ENCODE results near the gene PSMG2. TPM values are rescaled to one million over a fixed set of nuclear protein-coding genes. Genes with fewer than 3 reads are reported as not detected.

Gene PSMG2, protein sequence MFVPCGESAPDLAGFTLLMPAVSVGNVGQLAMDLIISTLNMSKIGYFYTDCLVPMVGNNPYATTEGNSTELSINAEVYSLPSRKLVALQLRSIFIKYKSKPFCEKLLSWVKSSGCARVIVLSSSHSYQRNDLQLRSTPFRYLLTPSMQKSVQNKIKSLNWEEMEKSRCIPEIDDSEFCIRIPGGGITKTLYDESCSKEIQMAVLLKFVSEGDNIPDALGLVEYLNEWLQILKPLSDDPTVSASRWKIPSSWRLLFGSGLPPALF
- 42.6 TPM for total RNA-seq
- long read RNA-seq, transcript PSMG2-201 (7 exons, 1,686 nt) = major isoform, 42 of 50 reads
- long read RNA-seq, partial matches to known transcripts = 2 of 50 reads
- long read RNA-seq, other reads (novel, unspliced or antisense) = 3 of 50 reads

DNA sequence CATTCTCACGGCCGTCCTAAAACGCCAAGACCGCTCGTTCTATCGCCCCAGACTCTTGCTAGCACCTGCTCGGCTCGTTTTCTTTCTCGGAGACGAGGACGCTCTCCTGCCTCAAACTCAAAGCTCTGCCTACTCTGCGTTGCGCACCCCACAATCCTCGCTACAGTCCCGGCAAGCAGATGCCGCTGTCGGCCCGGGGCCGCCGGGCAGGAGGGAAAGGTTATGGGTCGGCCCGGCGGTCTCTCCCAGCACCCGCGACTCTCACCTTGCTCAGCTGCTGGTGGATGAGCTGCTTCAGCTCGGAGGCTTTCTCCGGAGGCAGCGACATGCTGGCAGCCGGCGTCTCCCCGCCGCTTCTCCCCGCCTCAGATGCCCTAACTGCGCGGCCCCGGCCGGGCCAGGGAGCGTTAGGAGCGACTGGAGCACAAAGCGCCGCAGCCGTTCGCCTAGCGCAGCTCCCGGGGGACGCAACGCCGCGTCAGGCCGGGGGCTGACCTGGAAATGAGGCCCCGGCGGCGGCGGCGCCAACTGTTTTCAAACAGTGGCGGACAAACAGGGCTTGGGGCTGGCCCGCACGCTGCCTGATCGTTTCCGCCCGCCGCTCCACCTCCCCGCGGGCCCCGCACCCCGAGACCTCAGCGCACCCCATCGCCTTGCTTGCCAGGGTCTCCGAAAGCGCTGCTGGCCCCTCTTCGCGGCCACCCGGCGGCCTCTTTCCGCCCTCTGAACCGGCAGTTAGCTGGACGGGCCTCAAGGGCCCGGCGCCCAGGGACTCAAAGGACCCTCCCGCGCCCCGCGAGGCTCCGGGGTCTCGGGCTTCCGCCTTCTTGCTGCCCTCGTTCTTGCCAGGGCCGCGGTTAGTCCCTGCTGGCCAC lies at the start of gene PSMG2, which contains the start of gene CEP76:
TSS of gene PSMG2 (plus strand) at position 822 of the 875 bp plus-strand sequence. CDS start 66 bp downstream, outside the sequence.
TSS of gene CEP76 (minus strand) at position 503 of the 875 bp plus-strand sequence. CDS start at position 328, 175 bp downstream.
- ATAC-seq (ENCODE audit: poor library complexity) (peak; percentile 99), DNase-seq (peak; percentile 97)
- intact Hi-C loops (cut with DNase I) = no loop called here

DNA sequence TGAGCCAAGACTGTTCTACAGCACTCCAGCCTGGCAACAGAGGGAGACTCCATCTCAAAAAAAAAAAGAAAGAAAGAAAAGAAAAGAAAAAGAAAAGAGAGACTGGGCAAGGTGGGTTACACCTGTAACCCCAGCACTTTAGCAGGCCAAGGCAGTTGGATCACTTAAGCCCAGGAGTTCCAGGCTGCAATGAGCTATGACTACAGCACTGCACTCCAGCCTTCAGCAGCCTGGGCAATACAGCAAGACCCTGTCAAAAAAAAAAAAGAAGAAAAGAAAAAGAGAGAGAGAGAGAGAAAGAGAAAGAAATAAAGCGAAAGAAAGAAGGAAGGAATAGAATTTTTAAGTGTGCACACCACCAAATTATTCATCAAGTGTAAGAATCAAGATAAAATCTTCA lies 47.9 kb upstream of the PSMG2 start:
- intact Hi-C loops (cut with DNase I) = loop anchor here (5.0 kb wide), 1 partner anchor 118 kb away; no protein-coding TSS in a partner anchor
- DNase-seq = no peak
- no peak for ATAC-seq (ENCODE audit: poor library complexity)

DNA sequence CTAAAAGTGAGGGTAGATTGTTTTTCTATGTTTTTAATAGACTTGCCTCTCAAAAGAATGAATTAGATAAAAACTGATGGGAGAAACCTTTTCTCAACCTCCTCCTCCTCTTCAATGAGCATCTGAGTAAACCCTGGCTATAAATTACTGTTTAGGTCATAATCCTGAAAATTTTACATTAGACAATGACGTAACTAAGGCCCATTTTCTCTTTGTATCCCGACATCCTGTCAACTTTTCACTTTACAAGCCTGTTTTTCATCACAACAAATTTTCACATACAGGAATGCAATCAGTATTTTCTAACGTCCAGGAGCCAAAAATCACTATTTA lies 46.3 kb upstream of the PSMG2 start:
- ATAC-seq (ENCODE audit: poor library complexity) = no peak
- no peak for DNase-seq
- intact Hi-C loops (cut with DNase I) = loop anchor here (5.0 kb wide), 1 partner anchor 119 kb away; no protein-coding TSS in a partner anchor

DNA sequence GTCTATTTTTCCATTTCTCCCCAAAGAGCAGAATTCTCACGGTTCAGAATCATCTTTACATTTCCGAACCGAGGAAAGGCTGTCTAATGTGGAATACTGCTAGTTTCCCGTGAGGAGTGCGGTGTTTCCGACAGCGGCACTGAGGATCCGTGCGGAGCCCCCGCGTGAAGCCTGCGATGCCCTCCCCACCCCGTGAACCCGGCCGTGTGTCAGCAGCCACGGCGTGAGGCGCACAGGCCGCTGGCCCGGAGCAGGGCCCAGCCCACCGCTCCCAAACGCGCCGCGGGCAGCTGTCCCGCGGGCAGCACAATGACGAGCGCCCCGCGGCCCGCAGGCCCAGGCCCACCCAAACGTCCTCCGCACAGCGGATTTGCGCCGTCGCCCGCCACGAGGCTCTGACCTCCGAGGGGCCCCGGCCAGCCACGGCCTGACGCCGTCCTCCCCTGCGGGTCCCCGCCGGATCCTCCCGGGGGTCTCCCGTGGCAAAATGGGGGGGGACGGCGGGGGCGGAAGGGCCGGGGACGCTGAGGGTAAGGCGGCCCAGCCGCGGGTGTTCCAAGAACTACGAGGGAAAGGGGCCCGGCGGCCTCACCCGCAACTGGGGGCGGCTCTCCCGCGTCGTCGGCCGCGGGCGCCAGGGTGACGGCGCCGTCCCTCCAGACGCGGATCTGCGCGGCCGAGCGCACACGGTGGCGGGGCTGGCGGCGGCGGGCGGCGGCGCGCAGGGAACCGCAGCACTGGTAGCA lies 45.7 kb upstream of the PSMG2 start:
- intact Hi-C loops (cut with DNase I) = loop anchor here (5.0 kb wide), 1 partner anchor 120 kb away; no protein-coding TSS in a partner anchor
- DNase-seq = peak; percentile 68
- ATAC-seq (ENCODE audit: poor library complexity) = peak; percentile 71

DNA sequence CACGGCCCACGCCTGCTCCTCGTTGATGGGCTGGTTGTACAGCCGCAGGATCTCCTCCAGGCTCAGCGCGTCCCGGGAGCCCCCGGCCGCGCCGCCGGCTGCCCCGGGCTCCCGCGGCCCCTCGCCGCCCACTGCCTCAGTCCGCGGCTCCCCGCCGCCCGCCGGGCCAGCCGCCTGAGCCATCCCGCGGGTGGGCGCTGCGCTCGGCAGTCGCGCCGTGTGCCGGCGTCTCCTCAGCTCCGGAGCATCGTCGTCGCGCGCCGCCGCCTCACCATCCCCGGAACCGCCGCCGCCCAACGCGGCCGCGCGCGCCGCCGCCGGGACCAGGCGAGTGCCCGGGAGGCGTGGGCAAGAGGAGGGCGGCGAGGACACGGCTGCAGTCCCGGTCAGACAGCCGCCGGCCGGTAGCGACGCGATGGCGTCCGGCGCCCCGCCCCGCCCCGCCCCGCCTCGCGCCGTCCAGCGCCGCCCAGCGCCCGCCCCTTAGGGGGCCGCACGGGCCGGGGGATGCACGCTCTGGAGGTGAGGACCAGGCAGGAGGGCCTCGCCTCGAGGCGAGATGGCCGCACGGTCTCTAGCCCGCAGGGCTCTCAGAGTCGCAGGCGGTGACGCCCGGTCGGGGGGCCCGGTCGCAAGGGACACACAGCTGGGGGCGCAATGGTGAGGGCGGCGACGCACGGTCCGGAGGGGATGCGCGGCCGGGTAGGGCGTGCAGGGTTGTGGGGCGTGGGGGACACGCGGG lies 45.0 kb upstream of the PSMG2 start, which contains the start of gene SPIRE1:
TSS of gene SPIRE1 (minus strand) at position 424 of the 742 bp plus-strand sequence. CDS start at position 183, 241 bp downstream.
- intact Hi-C loops (cut with DNase I) = loop anchor here (5.0 kb wide), 1 partner anchor 121 kb away; no protein-coding TSS in a partner anchor
- peak; percentile 90 for ATAC-seq (ENCODE audit: poor library complexity)

DNA sequence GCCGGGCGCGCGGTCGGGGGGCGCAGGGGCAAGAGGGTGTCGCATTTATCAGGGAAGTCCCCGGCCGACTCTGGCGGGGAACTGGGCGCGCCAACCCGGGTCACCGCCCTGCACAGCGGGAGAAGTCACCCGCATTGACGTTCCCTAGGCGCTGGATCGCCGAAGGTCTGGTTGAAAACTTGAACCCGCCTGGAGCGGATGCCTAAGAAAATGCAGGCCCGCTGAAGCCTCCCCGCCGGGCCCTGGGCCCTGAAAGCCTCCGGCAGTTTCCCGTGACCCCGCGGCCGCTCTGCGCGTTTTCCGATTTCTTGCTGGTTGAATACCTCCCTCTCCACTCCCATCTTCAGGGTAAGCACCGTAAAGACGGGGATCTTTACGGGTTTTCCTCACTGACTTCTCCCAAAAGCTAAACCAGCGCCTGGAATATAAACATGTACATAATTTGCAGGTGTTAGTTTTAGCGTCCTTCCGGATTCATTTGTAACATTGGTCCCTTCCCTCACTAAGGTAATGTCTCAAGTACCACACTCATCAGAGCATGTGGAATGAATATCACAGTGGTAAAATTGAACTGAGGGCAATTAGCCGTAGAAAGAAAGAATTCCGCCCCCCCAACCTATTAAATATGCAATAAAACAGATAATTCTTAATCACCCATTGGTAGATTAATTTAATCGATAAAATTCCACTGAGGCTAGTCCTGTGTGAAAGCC lies 44.3 kb upstream of the PSMG2 start:
- DNase-seq = peak; percentile 67
- intact Hi-C loops (cut with DNase I) = loop anchor here (5.0 kb wide), 1 partner anchor 121 kb away; no protein-coding TSS in a partner anchor
- ATAC-seq (ENCODE audit: poor library complexity) = peak; percentile 57

More for the DNA sequence above, 45.0 kb upstream of the PSMG2 start, which contains the start of gene SPIRE1:
- peak; percentile 89 for DNase-seq

DNA sequence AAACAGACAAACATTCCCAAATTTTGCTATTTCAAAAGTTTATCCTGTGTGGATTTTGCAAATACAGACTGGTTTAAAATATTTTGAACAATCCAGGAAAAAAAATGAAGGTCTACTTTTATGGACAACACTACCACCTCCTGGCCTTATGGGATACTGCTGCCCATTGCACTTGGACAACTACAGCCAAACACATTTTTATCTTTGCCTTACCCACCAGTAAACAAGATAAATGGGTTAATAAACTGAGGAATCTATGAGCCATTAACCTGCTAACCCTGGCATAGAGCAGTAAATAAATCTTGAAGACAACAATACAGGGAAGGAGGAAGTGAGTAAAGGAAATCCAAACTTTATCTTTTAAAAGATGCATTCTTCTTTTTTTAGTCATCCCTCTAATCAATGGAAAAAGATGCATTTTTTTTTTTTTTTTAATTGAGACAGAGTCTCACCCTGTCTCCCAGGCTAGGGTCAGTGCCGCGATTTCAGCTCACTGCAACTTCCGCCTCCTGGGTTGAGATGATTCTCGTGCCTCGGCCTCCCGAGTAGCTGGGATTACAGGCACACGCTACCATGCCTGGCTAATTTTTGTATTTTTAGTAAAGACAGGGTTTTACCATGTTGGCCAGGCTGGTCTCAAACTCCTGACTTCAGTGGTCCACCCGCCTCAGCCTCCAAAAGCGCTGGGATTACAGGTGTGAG lies 42.8 kb upstream of the PSMG2 start:
- DNase-seq = no peak
- intact Hi-C loops (cut with DNase I) = loop anchor here (5.0 kb wide), 2 partner anchors 123 to 268 kb away; no protein-coding TSS in a partner anchor
- no peak for ATAC-seq (ENCODE audit: poor library complexity)

DNA sequence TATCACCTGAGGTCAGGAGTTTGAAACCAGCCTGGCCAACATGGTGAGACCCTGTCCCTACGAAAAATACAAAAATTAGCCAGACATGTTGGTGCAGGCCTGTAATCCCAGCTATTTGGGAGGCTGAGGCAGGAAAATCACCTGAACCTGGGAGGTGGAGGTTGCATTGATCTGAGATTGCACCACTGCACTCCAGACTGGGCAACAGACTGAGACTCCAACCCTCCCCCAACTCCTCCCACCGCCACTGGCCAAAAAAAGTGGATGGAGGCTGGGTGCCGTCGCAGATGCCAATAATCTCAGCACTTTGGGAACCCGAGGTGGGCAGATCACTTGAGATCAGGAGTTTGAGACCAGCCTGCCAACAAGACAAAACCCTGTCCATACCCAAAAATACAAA lies 34.8 kb upstream of the PSMG2 start:
- no peak for ATAC-seq (ENCODE audit: poor library complexity)
- intact Hi-C loops (cut with DNase I) = no loop called here
- no peak for DNase-seq

DNA sequence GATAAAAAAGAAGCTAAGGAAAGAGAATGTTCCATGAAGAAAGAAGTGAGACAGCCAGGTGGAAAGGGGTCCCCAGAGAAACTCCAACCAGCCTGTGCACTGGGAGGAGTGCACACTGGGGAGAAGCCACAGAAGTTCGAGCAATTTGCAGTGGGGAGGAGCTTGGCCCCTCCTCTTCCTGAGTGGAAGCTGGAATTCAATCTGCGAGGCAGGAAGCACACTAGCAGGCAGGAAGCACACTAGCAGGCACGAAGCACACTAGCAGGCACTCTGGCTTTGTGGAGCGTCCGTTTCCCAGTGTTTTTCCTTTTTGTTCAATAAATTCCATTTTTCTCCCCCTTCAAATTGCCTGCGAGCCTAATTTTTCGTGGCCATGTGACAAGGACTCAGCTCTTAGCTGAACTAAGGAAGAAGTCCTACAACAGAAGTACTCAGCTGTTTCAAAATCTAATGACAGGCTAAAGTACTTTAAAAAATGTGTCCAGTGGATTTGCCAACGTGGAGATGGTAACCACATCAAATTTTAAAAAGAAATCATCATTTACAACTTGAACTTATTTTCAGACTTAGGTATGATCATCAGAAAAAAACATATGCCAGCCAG lies 23.6 kb upstream of the PSMG2 start:
- ATAC-seq (ENCODE audit: poor library complexity) = peak; percentile 93
- DNase-seq = peak; percentile 72
- intact Hi-C loops (cut with DNase I) = no loop called here

DNA sequence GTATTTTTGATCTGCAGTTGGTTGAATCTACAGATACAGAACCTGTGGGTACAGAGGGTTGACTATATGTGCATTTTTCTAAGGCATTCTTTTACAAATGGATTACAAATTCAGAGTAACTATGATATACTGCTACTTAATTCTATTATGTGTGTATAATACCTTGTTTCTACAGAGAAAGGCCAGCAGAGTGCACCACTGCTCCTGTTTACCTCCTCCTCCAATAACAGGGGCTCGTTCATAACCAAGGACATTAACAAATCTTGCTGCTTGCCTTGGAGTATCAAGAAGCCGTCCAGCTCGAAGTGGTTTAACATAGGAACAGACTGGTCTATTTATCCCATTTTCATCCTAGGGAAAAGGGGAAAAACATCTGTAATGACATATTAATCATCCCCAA lies 16.7 kb upstream of the PSMG2 start:
- no peak for ATAC-seq (ENCODE audit: poor library complexity)
- intact Hi-C loops (cut with DNase I) = no loop called here

DNA sequence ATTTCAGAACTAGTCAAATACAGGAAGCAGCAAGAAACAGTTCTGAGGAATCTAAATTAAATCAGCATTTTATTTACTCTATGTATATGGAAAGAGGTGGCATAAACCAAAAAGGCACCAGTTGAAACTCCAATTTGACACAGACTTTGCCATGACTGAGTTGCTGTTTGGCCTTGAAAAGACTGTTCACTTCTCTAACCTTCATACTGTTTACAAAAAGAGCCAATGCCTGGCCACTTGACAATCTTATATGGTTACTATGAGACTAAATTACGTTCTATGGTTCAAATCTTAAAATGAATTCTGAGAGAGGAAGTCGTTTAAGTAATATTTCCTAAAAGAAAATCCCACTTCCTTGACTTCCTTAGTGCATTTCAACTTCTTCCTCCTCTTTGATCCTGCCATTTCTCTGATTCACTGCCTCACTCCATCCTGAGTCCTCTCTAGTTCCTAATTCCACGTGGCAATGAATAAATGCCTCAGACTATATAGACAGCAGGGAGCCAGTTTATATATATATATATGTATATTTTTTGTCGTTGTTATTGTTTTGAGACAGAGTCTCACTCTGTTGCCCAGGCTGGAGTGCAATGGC lies 13.5 kb upstream of the PSMG2 start:
- ATAC-seq (ENCODE audit: poor library complexity) = no peak
- intact Hi-C loops (cut with DNase I) = no loop called here
- no peak for DNase-seq

More for the DNA sequence above, 16.7 kb upstream of the PSMG2 start:
- no peak for DNase-seq

DNA sequence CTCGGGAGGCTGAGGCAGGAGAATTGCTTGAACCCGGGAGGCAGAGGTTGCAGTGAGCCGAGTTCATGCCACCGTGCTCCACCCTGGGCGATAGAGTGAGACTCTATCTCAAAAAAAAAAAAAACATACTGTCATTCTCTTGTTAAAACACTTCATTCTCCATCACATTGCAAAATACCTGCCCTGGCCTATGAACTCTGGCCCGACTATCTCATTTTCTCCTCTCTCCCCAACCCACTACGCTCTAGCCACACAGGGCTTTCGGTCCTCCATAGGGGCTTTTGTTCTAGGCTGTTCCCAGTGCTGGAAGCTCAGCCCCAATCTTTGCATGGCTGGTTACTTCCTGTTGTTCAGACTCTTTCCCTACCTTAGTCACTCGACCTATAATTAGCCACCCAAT lies 10.6 kb upstream of the PSMG2 start:
- no peak for ATAC-seq (ENCODE audit: poor library complexity)
- intact Hi-C loops (cut with DNase I) = no loop called here
- DNase-seq = no peak

DNA sequence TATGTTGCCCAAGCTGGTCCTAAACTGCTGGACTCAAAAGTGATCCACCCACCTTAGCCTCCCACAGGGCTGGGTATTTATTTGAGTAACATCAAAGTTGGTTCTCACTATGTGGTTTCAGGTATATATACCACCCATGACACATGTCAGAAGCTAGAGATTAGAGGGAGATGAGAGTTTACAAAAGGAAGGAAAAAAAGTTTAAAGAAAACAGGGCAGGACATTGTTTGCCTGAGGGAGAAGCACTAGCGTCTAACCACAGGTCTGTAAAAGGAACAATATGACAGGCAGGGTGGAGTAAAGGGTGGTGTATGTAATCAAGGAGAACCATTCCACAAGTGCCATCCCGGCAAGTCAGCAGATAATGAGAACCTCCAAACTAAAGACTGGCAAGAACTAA lies 8.8 kb upstream of the PSMG2 start:
- ATAC-seq (ENCODE audit: poor library complexity) = no peak
- intact Hi-C loops (cut with DNase I) = no loop called here
- no peak for DNase-seq

DNA sequence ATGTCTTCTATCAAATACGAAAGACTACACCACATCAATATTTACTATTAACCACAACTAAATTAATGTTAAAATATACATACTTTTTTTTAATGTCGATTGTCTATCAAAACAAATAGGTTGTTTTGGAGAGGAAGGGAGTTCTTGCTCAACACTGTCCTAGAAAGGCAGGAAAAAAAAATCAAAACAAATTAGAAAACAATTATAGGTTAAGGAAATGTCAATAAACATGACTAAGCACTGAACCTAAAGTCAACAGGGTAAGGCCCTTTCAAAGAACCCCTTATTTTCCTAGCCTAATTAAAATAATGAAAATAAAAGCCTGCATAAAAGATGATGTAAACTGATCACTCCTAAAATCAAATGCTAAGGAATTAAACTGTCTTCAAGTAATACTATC lies 3.1 kb upstream of the PSMG2 start:
- intact Hi-C loops (cut with DNase I) = no loop called here
- no peak for DNase-seq
- ATAC-seq (ENCODE audit: poor library complexity) = no peak

DNA sequence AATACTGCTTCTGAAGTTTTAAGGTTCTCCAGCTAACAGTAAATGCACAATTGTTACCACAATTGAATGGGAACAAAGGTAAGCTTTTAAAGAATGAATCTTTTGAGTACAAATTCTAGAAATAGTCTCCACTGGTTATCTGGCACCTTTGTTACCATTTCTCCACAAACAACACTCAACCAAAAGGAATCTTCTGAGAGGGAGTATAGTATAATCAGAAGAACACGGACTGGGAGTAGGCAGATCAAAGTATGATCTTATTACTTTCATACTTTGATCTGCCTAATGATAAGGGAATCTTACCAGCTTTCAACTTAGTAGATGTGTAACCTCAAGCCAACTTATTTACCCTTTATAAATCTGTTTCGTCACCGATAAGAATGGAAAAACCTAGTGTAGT lies 1.7 kb upstream of the PSMG2 start:
- intact Hi-C loops (cut with DNase I) = no loop called here
- ATAC-seq (ENCODE audit: poor library complexity) = no peak
- DNase-seq = no peak

DNA sequence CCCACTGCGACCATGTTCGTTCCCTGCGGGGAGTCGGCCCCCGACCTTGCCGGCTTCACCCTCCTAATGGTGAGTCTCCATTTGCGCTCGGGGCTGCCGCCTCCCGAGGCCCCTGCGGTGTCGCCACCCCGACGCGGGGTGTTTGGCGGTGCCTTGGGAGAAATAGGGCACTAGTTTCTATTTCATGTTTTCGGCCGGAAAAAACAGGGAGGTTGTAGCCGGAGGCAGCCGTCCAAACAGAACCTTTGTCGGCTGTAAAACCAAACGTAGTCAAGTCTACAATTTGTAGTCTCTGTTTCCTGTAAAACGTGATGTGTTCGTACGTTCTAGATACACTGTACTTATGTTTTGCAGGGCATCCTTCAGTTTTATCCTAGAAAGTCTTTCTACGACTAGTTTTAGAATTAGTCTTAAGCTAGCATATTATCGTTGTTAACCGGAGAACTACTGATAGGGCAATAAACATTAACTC lies 290 bp downstream of the PSMG2 start:
- intact Hi-C loops (cut with DNase I) = no loop called here
- no peak for DNase-seq
- no peak for ATAC-seq (ENCODE audit: poor library complexity)

Data from Right ventricle myocardium superior (tissue), 1 donor.